Measurements from ENCODE around the gene ALG10B. TPM values are rescaled to one million over a fixed set of nuclear protein-coding genes. Genes with fewer than 3 reads are reported as not detected.
"Not testable (repeated sequence)": the region's sequence is repeated elsewhere in the genome, so short reads cannot be mapped to it uniquely, and the experiment has no call there.

The ALG10B gene
- total and polyA plus RNA-seq, 4 experiments from 2014 or later, result 2.0 to 12.5 (median 7.5) TPM

GRCh38 chr12:38302972-38303371 is 13.6 kb upstream of the ALG10B start:
- H3K36me3 Mint-ChIP-seq; H3K27me3 Mint-ChIP-seq; H3K4me1 Mint-ChIP-seq; POLR2A ChIA-PET (ENCODE audit: partially characterized antibody); H3K27me3 ChIP-seq (ENCODE audit: insufficient read depth, low read length); H3K36me3 ChIP-seq (ENCODE audit: insufficient read depth, low read length); H3K4me3 ChIP-seq (ENCODE audit: low read length in 2 of 2); H3K9me3 ChIP-seq (ENCODE audit: control insufficient read depth in 1 of 2, low read length in 2 of 2); DNase-seq; H3K4me3 Mint-ChIP-seq; intact Hi-C loops (cut with micrococcal nuclease); H3K27ac ChIP-seq (ENCODE audit: low read depth, low read length); H3K4me1 ChIP-seq (ENCODE audit: insufficient read depth, low read length); CTCF ChIA-PET (ENCODE audit: partially characterized antibody): not testable (repeated sequence)
- Mint-ChIP-seq H3K9me3 (peaks cover 0 to 23% (median 14%) of the 10 kb centered on the region in 8 donors), H3K27ac (peak overlapping the region in 1 of 7 donors; percentile 32)

GRCh38 chr12:38321966-38322365 is 5.4 kb downstream of the ALG10B start:
- H3K27ac ChIP-seq (ENCODE audit: low read depth, low read length); H3K4me3 Mint-ChIP-seq; DNase-seq; H3K36me3 ChIP-seq (ENCODE audit: insufficient read depth, low read length); H3K9me3 Mint-ChIP-seq; CTCF ChIA-PET (ENCODE audit: partially characterized antibody); H3K9me3 ChIP-seq (ENCODE audit: control insufficient read depth in 1 of 2, low read length in 2 of 2); H3K27me3 Mint-ChIP-seq; H3K4me3 ChIP-seq (ENCODE audit: low read length in 2 of 2); intact Hi-C loops (cut with micrococcal nuclease); H3K27me3 ChIP-seq (ENCODE audit: insufficient read depth, low read length); POLR2A ChIA-PET (ENCODE audit: partially characterized antibody): not testable (repeated sequence)
- H3K4me1 ChIP-seq (ENCODE audit: insufficient read depth, low read length), result peaks cover 11% of the 10 kb centered on the region
- peaks cover 13 to 17% of the 10 kb centered on the region in 2 donors for H3K36me3 Mint-ChIP-seq
- H3K4me1 Mint-ChIP-seq, result peaks cover 16 to 23% (median 18%) of the 10 kb centered on the region in 4 donors
- H3K27ac Mint-ChIP-seq, result peak overlapping the region in 1 of 7 donors; percentile 5

DNA sequence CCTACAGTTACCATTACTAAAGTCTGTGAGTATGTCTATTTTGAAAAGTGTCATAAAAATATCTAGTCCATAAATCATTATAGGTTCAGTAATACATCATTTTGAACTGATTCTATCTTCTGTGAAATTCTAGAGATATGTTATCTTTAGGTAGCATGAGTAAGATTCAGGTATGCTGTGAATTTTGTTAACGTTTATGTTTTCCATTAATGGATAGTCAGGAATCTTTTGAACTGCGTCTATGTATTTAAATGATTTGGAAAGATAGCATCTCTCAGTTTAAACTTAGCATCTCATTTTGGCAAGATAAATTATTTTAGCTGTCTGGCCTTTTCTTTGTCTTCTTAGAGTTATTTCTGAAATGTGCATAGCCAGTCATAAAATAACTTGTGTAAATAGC is 8.3 kb downstream of the ALG10B start:
- Mint-ChIP-seq H3K27ac (no peak overlapping the region), H3K36me3 (peaks cover 10 to 13% of the 10 kb centered on the region in 2 donors), H3K4me1 (peaks cover 0 to 2% (median under 1%) of the 10 kb centered on the region in 4 donors), H3K27me3 (no peaks in the 10 kb centered on the region), H3K9me3 (no peaks in the 10 kb centered on the region), H3K4me3 (no peak overlapping the region)
- ChIA-PET CTCF (ENCODE audit: partially characterized antibody) (interaction anchor here (1.6 kb wide), 1 partner anchor 8 kb away, joined by 4 read pairs; the partner anchor contains the start of gene ALG10B), POLR2A (ENCODE audit: partially characterized antibody) (no interaction called here)
- Histone ChIP-seq H3K27me3 (ENCODE audit: insufficient read depth, low read length) (no peaks in the 10 kb centered on the region), H3K9me3 (ENCODE audit: control insufficient read depth in 1 of 2, low read length in 2 of 2) (no peaks in the 10 kb centered on the region), H3K36me3 (ENCODE audit: insufficient read depth, low read length) (no peaks in the 10 kb centered on the region), H3K4me3 (ENCODE audit: low read length in 2 of 2) (no peak overlapping the region), H3K27ac (ENCODE audit: low read depth, low read length) (no peak overlapping the region), H3K4me1 (ENCODE audit: insufficient read depth, low read length) (peaks cover 3% of the 10 kb centered on the region)
- intact Hi-C loops (cut with micrococcal nuclease), result no loop called here
- DNase-seq, result no peak

- intact Hi-C loops (cut with micrococcal nuclease), result no loop called here
- ChIA-PET POLR2A (ENCODE audit: partially characterized antibody) (no interaction called here), CTCF (ENCODE audit: partially characterized antibody) (interaction anchor here (1.1 to 3.6 kb wide), 5 partner anchors 10 to 945 kb away, joined by 3 to 17 read pairs (median 5); partner anchors contain the start of genes ALG10B and CPNE8)
- Mint-ChIP-seq H3K9me3 (no peaks in the 10 kb centered on the region), H3K4me3 (no peak overlapping the region), H3K27me3 (no peaks in the 10 kb centered on the region), H3K4me1 (peaks cover 0 to 2% (median 0%) of the 10 kb centered on the region in 4 donors), H3K27ac (no peak overlapping the region), H3K36me3 (peaks cover 9 to 19% of the 10 kb centered on the region in 2 donors)
- H3K36me3 ChIP-seq (ENCODE audit: insufficient read depth, low read length), result no peaks in the 10 kb centered on the region
- peaks cover 3% of the 10 kb centered on the region for H3K4me1 ChIP-seq (ENCODE audit: insufficient read depth, low read length)
- H3K9me3 ChIP-seq (ENCODE audit: control insufficient read depth in 1 of 2, low read length in 2 of 2), result no peaks in the 10 kb centered on the region
- no peaks in the 10 kb centered on the region for H3K27me3 ChIP-seq (ENCODE audit: insufficient read depth, low read length)
- no peak for DNase-seq
- H3K4me3 ChIP-seq (ENCODE audit: low read length in 2 of 2), result no peak overlapping the region
- H3K27ac ChIP-seq (ENCODE audit: low read depth, low read length), result no peak overlapping the region
Observed at GRCh38 chr12:38327356-38327755, 10.8 kb downstream of the ALG10B start.

GRCh38 chr12:38328306-38328895 is 11.8 kb downstream of the ALG10B start:
- Histone ChIP-seq H3K4me3 (ENCODE audit: low read length in 2 of 2) (no peak overlapping the region), H3K36me3 (ENCODE audit: insufficient read depth, low read length) (no peaks in the 10 kb centered on the region), H3K9me3 (ENCODE audit: control insufficient read depth in 1 of 2, low read length in 2 of 2) (no peaks in the 10 kb centered on the region), H3K27ac (ENCODE audit: low read depth, low read length) (no peak overlapping the region), H3K4me1 (ENCODE audit: insufficient read depth, low read length) (peaks cover 3% of the 10 kb centered on the region), H3K27me3 (ENCODE audit: insufficient read depth, low read length) (no peaks in the 10 kb centered on the region)
- ChIA-PET POLR2A (ENCODE audit: partially characterized antibody) (no interaction called here), CTCF (ENCODE audit: partially characterized antibody) (interaction anchor here (0.8 to 3.6 kb wide), 7 partner anchors 12 to 944 kb away, joined by 3 to 17 read pairs (median 4); partner anchors contain the start of genes ALG10B and CPNE8)
- peaks cover 0 to 2% (median 0%) of the 10 kb centered on the region in 4 donors for H3K4me1 Mint-ChIP-seq
- H3K4me3 Mint-ChIP-seq, result peak overlapping the region in 1 of 8 donors; percentile 8
- H3K9me3 Mint-ChIP-seq, result no peaks in the 10 kb centered on the region
- peak in 4 of 5 donors; percentile 35 to 46 (median 40) for DNase-seq
- H3K27me3 Mint-ChIP-seq, result no peaks in the 10 kb centered on the region
- intact Hi-C loops (cut with micrococcal nuclease), result no loop called here
- peak overlapping the region in 3 of 7 donors; percentile 32 to 55 (median 50) for H3K27ac Mint-ChIP-seq
- peaks cover 7 to 19% of the 10 kb centered on the region in 2 donors for H3K36me3 Mint-ChIP-seq

DNA sequence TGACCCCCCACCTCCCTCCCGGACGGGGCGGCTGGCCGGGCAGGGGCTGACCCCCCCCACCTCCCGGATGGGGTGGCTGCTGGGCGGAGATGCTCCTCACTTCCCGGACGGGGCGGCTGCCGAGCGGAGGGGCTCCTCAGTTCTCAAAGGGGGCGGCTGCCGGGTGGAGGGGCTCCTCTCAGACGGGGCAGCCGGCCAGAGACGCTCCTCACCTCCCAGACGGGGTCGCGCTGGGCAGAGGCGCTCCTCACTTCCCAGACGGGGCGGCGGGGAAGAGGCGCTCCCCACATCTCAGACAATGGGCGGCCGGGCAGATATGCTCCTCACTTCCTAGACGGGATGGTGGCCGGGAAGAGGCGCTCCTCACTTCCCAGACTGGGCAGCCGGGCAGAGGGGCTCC is 13.8 kb downstream of the ALG10B start:
- H3K36me3 ChIP-seq (ENCODE audit: insufficient read depth, low read length); H3K27me3 Mint-ChIP-seq; H3K27ac Mint-ChIP-seq; H3K4me3 Mint-ChIP-seq; POLR2A ChIA-PET (ENCODE audit: partially characterized antibody); intact Hi-C loops (cut with micrococcal nuclease); H3K4me3 ChIP-seq (ENCODE audit: low read length in 2 of 2); H3K9me3 ChIP-seq (ENCODE audit: control insufficient read depth in 1 of 2, low read length in 2 of 2); H3K27me3 ChIP-seq (ENCODE audit: insufficient read depth, low read length); H3K4me1 Mint-ChIP-seq; H3K4me1 ChIP-seq (ENCODE audit: insufficient read depth, low read length); H3K27ac ChIP-seq (ENCODE audit: low read depth, low read length); H3K9me3 Mint-ChIP-seq; CTCF ChIA-PET (ENCODE audit: partially characterized antibody): not testable (repeated sequence)
- peaks cover 0 to 12% of the 10 kb centered on the region in 2 donors for H3K36me3 Mint-ChIP-seq
- DNase-seq, result peak in 1 of 5 donors; percentile 37

- no peaks in the 10 kb centered on the region for H3K9me3 ChIP-seq (ENCODE audit: control insufficient read depth in 1 of 2, low read length in 2 of 2)
- ChIA-PET POLR2A (ENCODE audit: partially characterized antibody) (no interaction called here), CTCF (ENCODE audit: partially characterized antibody) (no interaction called here)
- no peak for DNase-seq
- intact Hi-C loops (cut with micrococcal nuclease), result no loop called here
- peaks cover 0 to 2% (median 0%) of the 10 kb centered on the region in 4 donors for H3K4me1 Mint-ChIP-seq
- no peak overlapping the region for H3K27ac ChIP-seq (ENCODE audit: low read depth, low read length)
- H3K4me1 ChIP-seq (ENCODE audit: insufficient read depth, low read length), result peaks cover 3% of the 10 kb centered on the region
- H3K27me3 ChIP-seq (ENCODE audit: insufficient read depth, low read length), result no peaks in the 10 kb centered on the region
- H3K27ac Mint-ChIP-seq, result no peak overlapping the region
- no peak overlapping the region for H3K4me3 ChIP-seq (ENCODE audit: low read length in 2 of 2)
- H3K27me3 Mint-ChIP-seq, result no peaks in the 10 kb centered on the region
- no peaks in the 10 kb centered on the region for H3K36me3 ChIP-seq (ENCODE audit: insufficient read depth, low read length)
- H3K4me3 Mint-ChIP-seq, result no peak overlapping the region
- no peaks in the 10 kb centered on the region for H3K9me3 Mint-ChIP-seq
- peaks cover 0 to 10% of the 10 kb centered on the region in 2 donors for H3K36me3 Mint-ChIP-seq
Observed at GRCh38 chr12:38332814-38333213, 16.2 kb downstream of the ALG10B start.

All from CD4-positive, alpha-beta memory T cell (primary cell).